Central memory CD8-positive, alpha-beta T cell (primary cell): Measurements from ENCODE around the gene ZBTB16.

Source experiments
- ATAC-seq: fragments of 150-1000 bp; cut with Tn5 transposase; replicated peaks from 2 replicates; pipeline ENCODE4 v1.10.0; 2022; ENCODE audit warnings: mild to moderate bottlenecking, moderate FRiP score, moderate number of reproducible peaks; ENCODE audit not compliant: poor library complexity, severe bottlenecking; ENCODE audit errors: extremely low read depth
- DNase-seq, 2 donors: peaks; one replicate each; pipeline ENCODE4 v3.0.0; 2021; ENCODE audit warnings: low spot score in 2 of 2
- H3K27ac Mint-ChIP-seq: one replicate; pipeline ENCODE4 v1.8.0; 2022; ENCODE audit warnings: low read depth, mild to moderate bottlenecking, moderate library complexity, mixed read lengths
- H3K27me3 Mint-ChIP-seq: one replicate; pipeline ENCODE4 v1.8.0; 2022; ENCODE audit warnings: mixed read lengths
- H3K36me3 Mint-ChIP-seq: one replicate; pipeline ENCODE4 v1.8.0; 2022; ENCODE audit warnings: mild to moderate bottlenecking, moderate library complexity, mixed read lengths; ENCODE audit not compliant: insufficient read depth
- H3K4me1 Mint-ChIP-seq: one replicate; pipeline ENCODE4 v1.8.0; 2022; ENCODE audit warnings: mixed read lengths
- H3K4me3 Mint-ChIP-seq: one replicate; pipeline ENCODE4 v1.8.0; 2022; ENCODE audit warnings: mild to moderate bottlenecking, moderate library complexity, mixed read lengths
- H3K9me3 Mint-ChIP-seq: one replicate; pipeline ENCODE4 v1.8.0; 2022; ENCODE audit warnings: mixed read lengths

ZBTB16 gene

DNA sequence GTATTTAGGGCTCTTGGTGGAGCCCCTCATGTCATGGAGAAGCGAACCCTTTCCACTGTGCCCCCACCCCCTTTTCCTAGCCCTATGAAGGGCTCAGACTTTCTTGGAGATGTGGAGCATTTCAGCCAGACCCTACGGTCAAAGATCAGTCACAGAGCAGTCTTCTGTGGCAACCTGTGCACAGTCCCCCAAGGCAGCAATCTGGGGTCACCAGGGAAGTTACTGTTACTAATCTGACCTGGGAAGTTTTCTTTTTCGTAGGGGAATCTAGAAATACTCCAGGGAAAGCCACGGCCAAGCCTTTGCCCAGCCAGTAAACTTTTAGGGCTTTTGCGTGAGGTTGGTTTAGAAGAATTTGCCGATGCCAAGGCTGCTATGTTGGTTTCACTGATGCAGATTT, 50.6 kb downstream of the ZBTB16 start:
- Mint-ChIP-seq H3K36me3 (peaks cover 2% of the 10 kb centered on the region), H3K4me1 (peaks cover 7% of the 10 kb centered on the region), H3K4me3 (no peak overlapping the region), H3K9me3 (no peaks in the 10 kb centered on the region), H3K27me3 (peaks cover 85% of the 10 kb centered on the region), H3K27ac (no peak overlapping the region)
- no peak for ATAC-seq
- DNase-seq = no peak

DNA sequence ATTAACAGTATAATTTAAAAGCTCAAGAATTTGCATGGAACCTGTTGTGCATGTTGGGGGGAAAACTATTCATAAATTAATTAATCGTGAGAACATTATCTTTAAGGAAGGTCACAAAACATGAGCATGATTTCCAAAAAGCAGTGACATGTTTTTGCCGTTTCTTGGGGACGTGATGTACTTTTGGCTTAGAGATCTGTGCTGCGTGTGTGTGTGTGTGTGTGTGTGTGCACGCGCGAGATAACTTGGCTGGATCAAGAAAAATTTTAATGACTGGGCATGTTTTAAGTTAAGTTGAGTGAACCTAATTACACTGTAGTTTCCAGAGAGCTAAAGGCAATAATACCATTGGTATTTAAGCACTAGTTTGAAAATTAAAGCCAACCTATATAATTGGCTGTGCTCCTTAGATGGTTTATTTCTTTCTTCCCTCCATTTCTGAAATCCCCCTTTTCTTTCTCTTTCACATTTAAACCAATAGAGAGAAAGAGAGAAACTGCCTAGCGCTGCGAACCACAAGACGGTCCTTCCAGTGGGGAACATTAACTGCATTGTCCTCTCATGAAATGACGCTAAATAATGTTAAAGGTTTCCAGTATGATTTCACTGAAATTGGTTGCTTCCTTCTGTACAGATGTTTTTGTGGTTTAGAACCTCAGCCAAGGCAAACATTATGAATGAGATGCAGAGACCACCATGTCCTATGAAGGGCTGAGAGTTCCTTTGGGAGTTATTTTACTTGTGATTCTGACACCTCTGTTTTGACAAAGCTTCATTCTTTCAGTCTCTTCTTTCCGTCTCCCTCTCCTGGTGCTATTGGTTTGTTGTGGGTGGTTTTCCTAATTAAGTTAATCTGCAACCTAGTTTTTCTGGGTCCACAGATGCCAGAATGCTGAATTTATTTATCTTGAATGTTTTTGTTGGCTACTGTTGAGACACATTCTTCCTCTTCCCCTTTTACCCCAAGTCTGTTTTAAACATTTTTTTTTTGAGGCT, 51.7 kb downstream of the ZBTB16 start:
- no peak for ATAC-seq
- DNase-seq = no peak
- Mint-ChIP-seq H3K4me1 (peaks cover 7% of the 10 kb centered on the region), H3K27me3 (peaks cover 91% of the 10 kb centered on the region), H3K27ac (no peak overlapping the region), H3K36me3 (peaks cover 2% of the 10 kb centered on the region), H3K4me3 (no peak overlapping the region), H3K9me3 (no peaks in the 10 kb centered on the region)

DNA sequence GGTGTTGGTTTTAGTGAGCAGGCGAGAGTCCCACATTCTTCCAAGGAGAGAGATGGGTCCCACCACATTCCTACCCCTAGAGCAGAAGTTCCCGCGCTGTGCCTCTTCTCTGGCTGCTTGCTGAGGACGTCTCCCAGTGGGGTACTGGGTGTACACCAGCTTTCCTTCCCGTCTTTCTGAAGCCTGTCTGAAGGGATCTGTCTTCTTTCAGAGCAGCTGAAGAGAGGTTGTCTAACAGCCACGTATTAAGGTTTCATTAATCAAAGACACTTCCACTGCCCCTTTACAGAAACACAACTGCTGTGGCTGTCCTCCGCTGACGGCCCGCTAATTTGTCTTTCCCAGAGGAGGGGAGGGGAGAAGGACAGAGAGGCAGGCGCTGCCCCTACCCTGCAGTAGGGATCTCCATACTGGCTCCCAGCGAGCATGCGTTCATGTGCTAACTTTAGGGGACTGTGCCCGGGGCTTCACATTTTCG, 56.0 kb downstream of the ZBTB16 start:
- no peak overlapping the region for H3K27ac Mint-ChIP-seq
- no peak for DNase-seq
- peaks cover 2% of the 10 kb centered on the region for H3K36me3 Mint-ChIP-seq
- no peaks in the 10 kb centered on the region for H3K9me3 Mint-ChIP-seq
- peaks cover 67% of the 10 kb centered on the region for H3K27me3 Mint-ChIP-seq
- peaks cover 7% of the 10 kb centered on the region for H3K4me1 Mint-ChIP-seq
- ATAC-seq = no peak
- no peak overlapping the region for H3K4me3 Mint-ChIP-seq

DNA sequence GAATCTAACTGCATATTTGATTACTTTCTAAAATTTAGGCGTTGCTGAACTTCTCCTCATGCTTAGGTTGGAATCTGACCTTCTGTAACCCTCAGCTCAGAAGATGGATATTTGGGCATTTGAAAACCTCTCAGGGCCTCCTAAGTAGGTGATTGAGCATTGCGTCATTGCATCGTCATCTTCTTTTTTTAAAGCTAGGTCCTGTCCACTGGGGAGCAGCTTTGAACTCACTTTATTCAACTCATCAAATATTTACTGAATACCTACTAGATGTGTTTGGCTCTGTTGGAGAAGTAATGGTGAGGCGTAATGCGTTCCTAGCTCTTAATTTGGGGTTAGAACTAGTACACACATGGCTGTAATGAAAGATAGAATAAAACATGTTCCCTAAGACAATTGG, 56.8 kb downstream of the ZBTB16 start:
- no peak overlapping the region for H3K4me3 Mint-ChIP-seq
- no peak for ATAC-seq
- no peak overlapping the region for H3K27ac Mint-ChIP-seq
- no peaks in the 10 kb centered on the region for H3K9me3 Mint-ChIP-seq
- H3K36me3 Mint-ChIP-seq = peaks cover 2% of the 10 kb centered on the region
- H3K27me3 Mint-ChIP-seq = peaks cover 58% of the 10 kb centered on the region
- DNase-seq = no peak
- peaks cover 5% of the 10 kb centered on the region for H3K4me1 Mint-ChIP-seq

DNA sequence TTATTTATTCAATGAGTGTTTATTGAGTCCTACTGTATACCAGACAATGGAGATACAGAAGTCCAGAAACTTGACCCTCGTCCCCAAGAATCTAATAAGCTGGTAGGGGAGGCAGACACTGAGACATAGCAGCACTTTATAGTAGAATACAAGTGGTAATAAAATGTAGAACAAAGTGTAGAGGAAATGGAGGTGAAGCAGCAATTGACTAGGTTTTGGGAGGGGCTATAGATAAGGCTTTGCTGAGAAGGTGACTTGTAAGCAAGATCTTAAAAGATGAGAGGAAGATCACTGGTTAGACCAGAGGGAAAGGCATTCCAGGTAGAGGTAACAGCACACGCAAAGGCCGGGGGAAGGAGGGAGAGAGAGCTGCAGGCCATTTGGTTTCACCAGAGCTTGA, 57.3 kb downstream of the ZBTB16 start:
- Mint-ChIP-seq H3K27me3 (peaks cover 54% of the 10 kb centered on the region), H3K4me3 (no peak overlapping the region), H3K9me3 (no peaks in the 10 kb centered on the region), H3K36me3 (no peaks in the 10 kb centered on the region), H3K4me1 (peaks cover under 1% of the 10 kb centered on the region), H3K27ac (no peak overlapping the region)
- ATAC-seq (no peak), DNase-seq (no peak)

DNA sequence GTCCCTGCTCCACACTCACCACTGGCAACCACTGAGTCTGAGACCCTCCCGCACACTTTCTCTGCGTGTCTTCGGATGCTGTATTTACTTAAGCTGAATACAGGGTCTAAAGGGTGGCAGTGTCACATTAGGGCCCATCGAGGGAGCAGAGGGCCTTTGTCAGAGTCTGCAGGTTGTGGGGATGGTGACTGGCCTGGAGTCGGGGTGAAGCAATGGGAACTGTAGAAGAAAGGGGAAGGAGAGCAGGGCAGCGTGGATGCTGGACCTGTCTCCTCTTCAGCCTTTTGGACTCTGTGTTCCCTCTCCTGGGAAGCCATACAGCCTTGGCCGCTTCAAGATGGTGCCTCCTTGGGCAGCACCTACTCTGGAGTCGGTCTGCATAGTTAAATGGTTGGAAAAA, 61.1 kb downstream of the ZBTB16 start:
- no peak for ATAC-seq
- no peak for DNase-seq
- H3K4me1 Mint-ChIP-seq = no peaks in the 10 kb centered on the region
- no peak overlapping the region for H3K27ac Mint-ChIP-seq
- peaks cover 18% of the 10 kb centered on the region for H3K27me3 Mint-ChIP-seq
- H3K36me3 Mint-ChIP-seq = no peaks in the 10 kb centered on the region
- H3K9me3 Mint-ChIP-seq = no peaks in the 10 kb centered on the region
- no peak overlapping the region for H3K4me3 Mint-ChIP-seq

DNA sequence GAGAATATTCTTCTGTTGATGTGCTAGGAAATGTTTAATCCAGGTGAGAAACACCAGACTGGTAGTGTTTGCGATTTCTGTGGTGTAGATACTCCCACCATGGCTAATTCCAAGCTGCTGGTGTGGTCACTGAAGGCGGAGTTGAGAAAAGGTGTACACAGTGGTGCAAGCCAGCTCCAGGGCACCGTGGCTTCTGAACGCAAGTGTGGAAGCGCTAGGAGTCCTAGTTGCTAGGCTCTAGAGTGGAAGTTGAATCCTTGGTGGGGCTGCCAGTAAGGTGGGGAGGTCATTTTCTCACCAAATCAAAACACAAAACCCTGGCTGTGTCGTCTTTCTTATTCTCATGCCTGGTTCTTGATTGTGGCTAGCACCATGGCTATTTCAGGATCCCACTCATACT, 61.6 kb downstream of the ZBTB16 start:
- H3K4me1 Mint-ChIP-seq = no peaks in the 10 kb centered on the region
- ATAC-seq (no peak), DNase-seq (no peak)
- no peaks in the 10 kb centered on the region for H3K9me3 Mint-ChIP-seq
- H3K36me3 Mint-ChIP-seq = no peaks in the 10 kb centered on the region
- H3K27me3 Mint-ChIP-seq = peaks cover 17% of the 10 kb centered on the region
- H3K27ac Mint-ChIP-seq = no peak overlapping the region
- no peak overlapping the region for H3K4me3 Mint-ChIP-seq

DNA sequence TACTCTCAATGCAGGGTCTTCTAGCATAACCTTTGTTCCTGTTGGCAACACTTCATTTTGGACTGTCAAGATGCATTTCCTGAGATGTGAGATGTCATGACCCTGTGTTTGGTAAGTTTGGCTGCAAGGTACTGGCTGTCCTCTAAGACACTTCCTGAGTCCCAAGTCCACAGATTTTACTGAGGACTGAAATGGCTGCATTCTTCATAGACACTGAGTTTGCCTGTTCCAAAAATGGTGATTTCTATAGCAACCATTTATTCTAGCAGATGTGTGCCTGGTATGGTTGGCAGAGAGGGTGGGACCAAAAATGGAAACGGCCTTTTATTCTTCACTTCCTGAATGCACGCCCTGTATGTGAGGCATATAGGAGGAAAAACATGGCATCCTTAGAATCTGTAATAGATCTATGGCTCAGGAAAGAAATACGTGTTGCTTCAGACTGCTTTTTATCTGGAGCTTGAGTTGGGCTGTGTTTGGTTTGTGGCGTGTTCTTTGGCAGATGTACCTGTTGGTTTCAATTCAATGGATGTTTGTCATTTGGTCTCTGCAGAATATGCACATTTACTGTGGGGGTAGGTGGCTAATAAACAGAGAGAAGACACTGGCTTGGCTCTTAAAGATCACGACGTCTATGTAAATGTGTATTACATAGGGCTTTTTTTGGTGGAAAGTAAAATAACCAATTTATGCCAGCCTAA, 62.4 kb downstream of the ZBTB16 start:
- Mint-ChIP-seq H3K36me3 (no peaks in the 10 kb centered on the region), H3K27ac (no peak overlapping the region), H3K27me3 (peaks cover 13% of the 10 kb centered on the region), H3K4me1 (no peaks in the 10 kb centered on the region), H3K9me3 (no peaks in the 10 kb centered on the region), H3K4me3 (no peak overlapping the region)
- ATAC-seq (no peak), DNase-seq (no peak)

DNA sequence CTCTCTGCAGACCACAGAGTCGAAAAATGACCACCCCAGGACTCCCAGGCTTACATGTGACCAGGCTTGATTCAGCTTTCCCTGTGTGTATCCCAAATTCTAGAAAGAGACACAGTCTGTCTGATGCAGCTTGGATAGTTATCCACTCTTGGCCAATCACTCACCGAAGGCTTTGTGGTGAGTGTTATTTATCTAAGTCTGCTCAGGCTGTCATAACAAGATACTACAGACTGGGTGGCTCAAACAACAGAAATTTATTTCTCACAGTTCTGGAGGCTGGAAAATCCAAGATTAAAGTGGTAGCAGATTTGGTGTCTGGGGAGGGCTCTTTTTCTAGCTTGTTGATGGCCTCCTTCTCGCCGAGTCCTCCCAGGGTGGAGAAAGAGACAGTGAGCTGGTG, 63.2 kb downstream of the ZBTB16 start:
- H3K27ac Mint-ChIP-seq = no peak overlapping the region

DNA sequence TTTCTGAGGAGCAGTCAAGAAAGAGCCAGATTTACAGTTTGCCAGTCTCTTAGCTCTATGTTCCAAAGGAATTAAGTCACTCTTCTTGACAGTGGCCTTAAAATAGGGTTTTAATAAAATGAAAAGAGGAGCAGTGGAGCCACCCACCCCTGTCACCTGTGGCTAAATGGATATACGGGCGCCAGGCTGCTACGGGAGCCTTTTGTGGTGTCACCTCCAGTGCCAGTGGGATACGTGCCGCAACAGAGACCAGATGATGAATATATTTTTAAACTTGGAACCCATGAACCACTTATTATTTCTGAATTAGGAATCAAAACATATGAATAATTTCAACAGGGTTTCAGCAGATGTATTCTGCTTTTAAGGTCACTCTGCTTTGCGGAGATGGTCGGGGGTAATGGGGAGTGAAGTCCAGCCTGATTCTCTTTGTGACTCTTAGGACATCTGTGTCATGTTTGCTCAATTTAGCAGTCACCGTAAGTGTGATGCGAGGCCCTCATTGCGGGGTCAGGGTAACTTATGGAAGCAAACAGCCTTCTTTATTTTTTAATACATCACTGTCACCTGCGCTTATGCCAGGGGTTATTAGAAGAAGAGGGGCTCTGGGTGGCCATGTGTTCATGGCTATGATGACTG, 64.3 kb downstream of the ZBTB16 start:
- ATAC-seq (no peak), DNase-seq (no peak)
- Mint-ChIP-seq H3K27me3 (peaks cover 13% of the 10 kb centered on the region), H3K9me3 (no peaks in the 10 kb centered on the region), H3K4me1 (peaks cover 4% of the 10 kb centered on the region), H3K27ac (no peak overlapping the region), H3K4me3 (no peak overlapping the region), H3K36me3 (no peaks in the 10 kb centered on the region)

More for the DNA sequence above, 63.2 kb downstream of the ZBTB16 start:
- no peak for ATAC-seq
- H3K4me1 Mint-ChIP-seq = peaks cover 4% of the 10 kb centered on the region
- H3K9me3 Mint-ChIP-seq = no peaks in the 10 kb centered on the region
- H3K4me3 Mint-ChIP-seq = no peak overlapping the region
- no peaks in the 10 kb centered on the region for H3K36me3 Mint-ChIP-seq
- peaks cover 13% of the 10 kb centered on the region for H3K27me3 Mint-ChIP-seq
- no peak for DNase-seq

DNA sequence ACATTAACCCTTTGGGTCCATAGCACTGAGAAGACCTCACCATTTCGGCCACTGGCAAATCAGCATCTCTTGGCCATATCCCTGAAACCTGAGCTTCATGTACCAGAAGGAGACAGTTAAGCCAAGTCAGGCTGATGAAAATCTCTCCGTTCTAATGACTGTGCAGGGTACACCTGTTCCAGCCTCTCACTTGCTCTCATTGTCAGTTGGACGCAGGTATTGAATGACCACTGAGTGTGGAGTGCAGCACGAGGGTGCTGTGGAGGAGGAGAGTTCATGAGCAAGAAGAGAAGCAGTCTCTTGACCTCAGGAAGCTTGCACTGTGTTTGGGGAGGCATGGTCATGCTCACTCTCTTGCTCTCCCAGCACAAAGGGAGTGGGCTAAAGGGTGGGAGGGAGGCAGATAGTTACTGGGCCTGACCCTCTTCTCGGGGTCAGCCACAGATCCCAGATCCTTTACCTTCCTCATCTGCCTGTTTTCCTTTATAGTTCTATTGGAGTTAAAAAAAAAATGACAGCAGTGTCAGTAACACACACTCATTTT, 65.2 kb downstream of the ZBTB16 start:
- Mint-ChIP-seq H3K27me3 (peaks cover 18% of the 10 kb centered on the region), H3K9me3 (no peaks in the 10 kb centered on the region), H3K4me3 (no peak overlapping the region), H3K36me3 (no peaks in the 10 kb centered on the region), H3K27ac (no peak overlapping the region), H3K4me1 (peaks cover 6% of the 10 kb centered on the region)
- ATAC-seq = no peak
- no peak for DNase-seq

DNA sequence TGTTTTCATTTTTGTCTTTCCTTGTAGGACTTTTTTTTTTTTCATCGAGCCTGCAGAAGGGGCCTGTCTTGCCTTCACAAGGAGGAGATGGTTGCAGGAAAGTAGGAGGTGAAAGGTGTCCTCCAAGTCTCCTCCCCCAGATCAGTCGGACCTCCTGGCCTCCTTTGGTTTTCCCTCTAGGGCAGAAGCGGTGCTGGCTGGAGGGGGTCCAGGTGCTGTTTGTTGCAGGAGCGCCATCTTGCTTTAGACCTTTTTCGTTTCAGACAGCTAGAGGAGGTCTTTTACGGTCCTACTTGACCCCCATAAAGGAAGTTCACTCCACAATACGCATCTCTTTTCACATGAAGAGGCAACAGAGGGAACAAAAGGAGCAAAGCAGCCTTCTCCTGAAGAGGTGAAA, 66.0 kb downstream of the ZBTB16 start:
- DNase-seq (no peak), ATAC-seq (no peak)
- Mint-ChIP-seq H3K36me3 (no peaks in the 10 kb centered on the region), H3K9me3 (no peaks in the 10 kb centered on the region), H3K27me3 (peaks cover 23% of the 10 kb centered on the region), H3K27ac (no peak overlapping the region), H3K4me1 (peaks cover 9% of the 10 kb centered on the region), H3K4me3 (no peak overlapping the region)
